Astrocyte (in vitro differentiated cells and primary cell): ENCODE results near the gene RAB11FIP4. TPM values are rescaled to one million over a fixed set of nuclear protein-coding genes. Genes with fewer than 3 reads are reported as not detected.

ENCODE experiments used
- DNase-seq: peaks from one replicate; pipeline ENCODE4 v3.0.0-alpha.2; 2010; ENCODE audit warnings: low read depth
- FAIRE-seq: peaks from 2 replicates; lab custom pipeline; 2011; peaks lifted over from hg19 to GRCh38; lab: Jason Lieb, UNC
- H2AFZ ChIP-seq: 2 replicates; pipeline ENCODE4 v1.6.0; 2012; ENCODE audit warnings: low read depth, low read length, inconsistent platforms
- H3K27ac ChIP-seq: 2 replicates; pipeline ENCODE4 v1.5.1; 2011; ENCODE audit warnings: low read depth, low read length, inconsistent platforms
- H3K27me3 ChIP-seq: 2 replicates; pipeline ENCODE4 v1.6.0; 2011; ENCODE audit warnings: low read length, inconsistent platforms; ENCODE audit not compliant: insufficient read depth
- H3K36me3 ChIP-seq: 2 replicates; pipeline ENCODE4 v1.5.1; 2011; ENCODE audit warnings: low read length, inconsistent platforms; ENCODE audit not compliant: insufficient read depth
- H3K4me1 ChIP-seq: 2 replicates; pipeline ENCODE4 v1.5.1; 2011; ENCODE audit warnings: low read length, inconsistent platforms; ENCODE audit not compliant: insufficient read depth
- H3K4me2 ChIP-seq: 2 replicates; pipeline ENCODE4 v1.6.0; 2012; ENCODE audit warnings: low read length, inconsistent platforms
- H3K4me3 ChIP-seq: 2 replicates; pipeline ENCODE4 v1.5.1; 2011; ENCODE audit warnings: low read depth, mild to moderate bottlenecking, low read length, inconsistent platforms; ENCODE audit not compliant: insufficient read depth
- H3K79me2 ChIP-seq: 2 replicates; pipeline ENCODE4 v1.6.0; 2012; ENCODE audit warnings: mild to moderate bottlenecking, low read length, inconsistent platforms; ENCODE audit not compliant: insufficient read depth
- H3K9ac ChIP-seq: 2 replicates; pipeline ENCODE4 v1.6.0; 2012; ENCODE audit warnings: mild to moderate bottlenecking, low read length, inconsistent platforms
- H3K9me3 ChIP-seq: 2 replicates; pipeline ENCODE4 v1.5.1; 2012; ENCODE audit warnings: low read depth, mild to moderate bottlenecking, low read length, inconsistent platforms; ENCODE audit not compliant: insufficient read depth
- H4K20me1 ChIP-seq: 2 replicates; pipeline ENCODE4 v1.6.0; 2012; ENCODE audit warnings: low read length, inconsistent platforms; ENCODE audit not compliant: insufficient read depth
- H3K27ac Mint-ChIP-seq: one replicate; pipeline ENCODE4 v1.8.0; 2021; ENCODE audit warnings: mild to moderate bottlenecking, mixed read lengths; ENCODE audit not compliant: unreplicated experiment
- H3K27me3 Mint-ChIP-seq: one replicate; pipeline ENCODE4 v1.8.0; 2021; ENCODE audit warnings: low read depth, mixed read lengths; ENCODE audit not compliant: unreplicated experiment
- H3K36me3 Mint-ChIP-seq: one replicate; pipeline ENCODE4 v1.8.0; 2021; ENCODE audit warnings: low read depth, mixed read lengths; ENCODE audit not compliant: unreplicated experiment
- H3K4me1 Mint-ChIP-seq: one replicate; pipeline ENCODE4 v1.8.0; 2021; ENCODE audit warnings: low read depth, mixed read lengths; ENCODE audit not compliant: unreplicated experiment
- H3K4me3 Mint-ChIP-seq: one replicate; pipeline ENCODE4 v1.8.0; 2021; ENCODE audit warnings: mild to moderate bottlenecking, moderate library complexity, mixed read lengths; ENCODE audit not compliant: unreplicated experiment
- H3K9me3 Mint-ChIP-seq: one replicate; pipeline ENCODE4 v1.8.0; 2021; ENCODE audit warnings: mild to moderate bottlenecking, mixed read lengths; ENCODE audit not compliant: unreplicated experiment
- EZH2 ChIP-seq: IDR thresholded peaks from 2 replicates; pipeline ENCODE4 v1.6.1; 2012; ENCODE audit warnings: mild to moderate bottlenecking, low read length, inconsistent platforms; ENCODE audit not compliant: insufficient read depth
- total RNA-seq: library from RNA; stranded (reverse); gene quantifications from 2 replicates; pipeline ENCODE4 v1.2.1, GENCODE V29; 2021
- TF ChIP-seq, protein P1 (sequence below): IDR thresholded peaks from 2 replicates; pipeline ENCODE4 v1.5.1; 2011; ENCODE audit warnings: low read depth, mild to moderate bottlenecking, inconsistent platforms, low read length, moderate library complexity; ENCODE audit not compliant: insufficient read depth

Gene RAB11FIP4
- total RNA-seq, 1 donor from 2014 or later = 4.4 TPM

DNA sequence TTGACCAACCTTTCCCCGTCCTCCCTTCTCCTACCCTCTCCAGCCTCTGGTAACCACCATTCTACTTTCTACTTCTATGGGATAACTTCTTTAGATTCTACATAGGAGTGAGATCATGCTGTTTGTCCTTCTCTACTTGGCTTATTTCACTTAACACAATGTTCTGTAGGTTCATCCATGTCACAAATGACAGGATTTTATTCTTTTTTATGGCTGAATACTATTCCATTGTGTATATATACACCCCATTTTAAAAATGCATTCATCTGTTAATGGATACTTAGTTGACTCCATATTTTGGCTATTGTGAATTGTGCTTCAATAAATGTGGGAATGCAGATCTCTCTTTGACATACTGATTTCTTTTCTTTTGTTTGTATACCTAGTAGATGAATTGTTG lies 115.0 kb downstream of the RAB11FIP4 start:
- peaks cover 3% of the 10 kb centered on the region for H3K9me3 Mint-ChIP-seq
- H3K36me3 ChIP-seq = no peaks in the 10 kb centered on the region
- peaks cover 3% of the 10 kb centered on the region for H3K27me3 ChIP-seq
- H2AFZ ChIP-seq = no peak overlapping the region
- peaks cover 6% of the 10 kb centered on the region for H3K4me1 ChIP-seq
- H3K4me3 ChIP-seq = no peak overlapping the region
- DNase-seq (no peak), FAIRE-seq (peak; percentile 29)
- H3K9ac ChIP-seq = no peak overlapping the region
- no peaks in the 10 kb centered on the region for H3K36me3 Mint-ChIP-seq
- TF ChIP-seq, protein P1, sequence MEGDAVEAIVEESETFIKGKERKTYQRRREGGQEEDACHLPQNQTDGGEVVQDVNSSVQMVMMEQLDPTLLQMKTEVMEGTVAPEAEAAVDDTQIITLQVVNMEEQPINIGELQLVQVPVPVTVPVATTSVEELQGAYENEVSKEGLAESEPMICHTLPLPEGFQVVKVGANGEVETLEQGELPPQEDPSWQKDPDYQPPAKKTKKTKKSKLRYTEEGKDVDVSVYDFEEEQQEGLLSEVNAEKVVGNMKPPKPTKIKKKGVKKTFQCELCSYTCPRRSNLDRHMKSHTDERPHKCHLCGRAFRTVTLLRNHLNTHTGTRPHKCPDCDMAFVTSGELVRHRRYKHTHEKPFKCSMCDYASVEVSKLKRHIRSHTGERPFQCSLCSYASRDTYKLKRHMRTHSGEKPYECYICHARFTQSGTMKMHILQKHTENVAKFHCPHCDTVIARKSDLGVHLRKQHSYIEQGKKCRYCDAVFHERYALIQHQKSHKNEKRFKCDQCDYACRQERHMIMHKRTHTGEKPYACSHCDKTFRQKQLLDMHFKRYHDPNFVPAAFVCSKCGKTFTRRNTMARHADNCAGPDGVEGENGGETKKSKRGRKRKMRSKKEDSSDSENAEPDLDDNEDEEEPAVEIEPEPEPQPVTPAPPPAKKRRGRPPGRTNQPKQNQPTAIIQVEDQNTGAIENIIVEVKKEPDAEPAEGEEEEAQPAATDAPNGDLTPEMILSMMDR = no peak
- TF ChIP-seq EZH2 = no peak
- no peak overlapping the region for H3K4me3 Mint-ChIP-seq
- H3K27ac Mint-ChIP-seq = no peak overlapping the region
- no peaks in the 10 kb centered on the region for H3K9me3 ChIP-seq
- H3K27me3 Mint-ChIP-seq = peaks cover 44% of the 10 kb centered on the region
- peaks cover 10% of the 10 kb centered on the region for H3K4me1 Mint-ChIP-seq
- H3K4me2 ChIP-seq = no peak overlapping the region
- no peak overlapping the region for H3K27ac ChIP-seq
- no peaks in the 10 kb centered on the region for H4K20me1 ChIP-seq
- no peaks in the 10 kb centered on the region for H3K79me2 ChIP-seq

DNA sequence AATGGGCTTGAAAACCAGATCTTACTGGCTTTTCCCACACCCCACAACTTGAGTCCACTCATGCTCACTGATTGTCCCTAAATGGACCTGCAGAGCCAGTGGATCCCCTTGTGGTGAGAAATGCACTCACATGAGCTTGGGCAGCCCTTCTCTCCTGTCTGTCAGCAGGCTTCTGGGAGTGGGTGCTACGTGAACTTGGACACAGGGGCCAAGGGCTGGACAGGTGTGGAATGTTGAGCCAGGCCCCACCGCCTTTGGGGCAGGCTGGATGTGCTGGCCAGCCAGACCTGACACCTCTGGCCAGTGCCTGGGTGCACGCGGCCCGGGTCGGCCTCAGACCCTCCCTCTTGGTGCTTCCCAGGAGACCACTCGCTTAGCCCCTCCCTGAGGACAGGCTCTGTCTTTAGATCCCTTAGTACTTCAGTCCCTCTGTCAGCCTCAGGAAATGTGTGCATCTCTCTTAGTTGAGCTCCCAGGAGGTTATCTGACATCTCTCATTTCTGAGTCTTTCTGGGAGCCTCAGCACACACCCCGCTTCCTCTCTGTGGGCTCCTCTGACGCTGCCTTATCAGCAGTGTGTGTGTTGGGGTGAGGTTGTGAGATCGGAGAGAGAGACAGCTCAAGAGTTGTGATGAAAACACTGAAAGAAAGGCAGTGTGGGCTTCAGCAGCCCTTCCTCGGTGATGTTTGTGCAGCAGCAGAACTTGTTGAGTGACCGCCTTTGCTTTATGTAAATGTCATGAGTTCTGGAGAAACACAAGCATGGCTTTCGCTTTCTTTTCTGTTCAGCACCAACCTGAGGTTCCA lies 117.0 kb downstream of the RAB11FIP4 start:
- TF ChIP-seq, protein P1 = no peak
- TF ChIP-seq EZH2 = no peak
- no peak overlapping the region for H3K4me3 ChIP-seq
- Mint-ChIP-seq H3K4me3 (peak overlapping the region; percentile 42), H3K9me3 (peaks cover 3% of the 10 kb centered on the region), H3K36me3 (no peaks in the 10 kb centered on the region), H3K27me3 (peaks cover 53% of the 10 kb centered on the region), H3K4me1 (peaks cover 10% of the 10 kb centered on the region), H3K27ac (peak overlapping the region; percentile 78)
- FAIRE-seq (no peak), DNase-seq (no peak)
- no peak overlapping the region for H3K4me2 ChIP-seq
- no peak overlapping the region for H3K27ac ChIP-seq
- no peaks in the 10 kb centered on the region for H4K20me1 ChIP-seq
- no peaks in the 10 kb centered on the region for H3K79me2 ChIP-seq
- no peak overlapping the region for H3K9ac ChIP-seq
- no peaks in the 10 kb centered on the region for H3K9me3 ChIP-seq
- no peak overlapping the region for H2AFZ ChIP-seq
- peaks cover 6% of the 10 kb centered on the region for H3K4me1 ChIP-seq
- H3K27me3 ChIP-seq = peaks cover 4% of the 10 kb centered on the region
- H3K36me3 ChIP-seq = no peaks in the 10 kb centered on the region
